ES-I3 (cell line): ENCODE measurements around the gene TUBA3E.
A peak's percentile ranks its signal among the peaks of the same experiment; 100 is the strongest.
"Not testable (repeated sequence)": the region's sequence is repeated elsewhere in the genome, so short reads cannot be mapped to it uniquely, and the experiment has no call there.

Experiments used
- H3K36me3 ChIP-seq: 2 replicates; pipeline ENCODE4 v1.6.1; 2013; ENCODE audit warnings: mild to moderate bottlenecking, low read length, control low read depth, moderate library complexity; ENCODE audit not compliant: insufficient read depth
- H3K4me1 ChIP-seq: 2 replicates; pipeline ENCODE4 v1.6.1; 2013; ENCODE audit warnings: mild to moderate bottlenecking, control low read depth, low read length; ENCODE audit not compliant: insufficient read depth
- H3K9ac ChIP-seq: 2 replicates; pipeline ENCODE4 v1.6.1; 2013; ENCODE audit warnings: low read depth, mild to moderate bottlenecking, low read length, moderate library complexity
- H3K9me3 ChIP-seq: 2 replicates; pipeline ENCODE4 v1.6.1; 2013; ENCODE audit warnings: mild to moderate bottlenecking, low read length, moderate library complexity; ENCODE audit not compliant: control insufficient read depth, insufficient read depth

The TUBA3E gene

DNA sequence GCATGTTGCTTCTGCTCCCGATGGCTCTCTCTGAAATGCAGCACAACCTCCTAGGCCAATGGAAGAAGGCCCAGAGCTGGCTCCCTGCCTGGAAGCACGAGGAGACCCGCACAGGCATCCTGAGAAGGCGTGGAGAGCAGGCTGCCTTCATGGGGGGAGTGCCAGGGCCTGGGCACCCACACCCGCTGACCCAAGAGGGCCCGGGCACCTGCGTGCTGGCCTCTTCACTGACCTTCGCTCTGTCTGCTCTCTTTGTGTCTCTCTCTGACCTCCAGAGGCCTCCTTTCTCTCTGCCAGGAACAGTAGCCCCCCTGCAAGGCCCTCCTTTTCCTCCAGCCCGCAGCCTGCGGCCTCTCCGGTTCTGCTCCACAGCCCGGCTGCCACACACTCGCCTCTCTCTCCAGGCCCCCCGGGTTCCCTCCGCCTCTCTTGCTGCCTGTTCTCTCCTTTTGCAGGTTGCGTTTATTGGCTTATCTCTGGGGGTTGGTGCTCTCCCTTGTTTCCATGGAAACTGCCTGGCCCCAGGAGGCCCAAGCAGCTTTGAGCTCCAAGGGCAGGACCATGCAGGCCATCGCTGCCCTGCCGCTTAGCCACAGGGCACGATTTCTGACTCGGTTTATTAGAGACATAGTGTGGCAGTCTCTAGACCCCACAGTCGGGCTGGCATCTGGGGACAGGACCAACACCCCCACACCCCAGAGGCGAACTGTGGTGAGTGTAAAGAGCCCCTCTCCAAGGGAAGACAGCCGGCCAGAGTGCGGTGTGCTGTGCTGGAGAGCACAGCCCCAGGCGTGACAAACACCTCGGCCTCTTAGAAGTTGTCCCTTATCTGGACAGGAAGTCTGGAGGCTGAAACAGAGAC lies 14.5 kb downstream of the TUBA3E start:
- no peaks in the 10 kb centered on the region for H3K9me3 ChIP-seq
- no peaks in the 10 kb centered on the region for H3K36me3 ChIP-seq
- peaks cover 6% of the 10 kb centered on the region; the same call in 1 of the 2 replicates for H3K4me1 ChIP-seq
- no peak overlapping the region; the same call in 1 of the 2 replicates for H3K9ac ChIP-seq

DNA sequence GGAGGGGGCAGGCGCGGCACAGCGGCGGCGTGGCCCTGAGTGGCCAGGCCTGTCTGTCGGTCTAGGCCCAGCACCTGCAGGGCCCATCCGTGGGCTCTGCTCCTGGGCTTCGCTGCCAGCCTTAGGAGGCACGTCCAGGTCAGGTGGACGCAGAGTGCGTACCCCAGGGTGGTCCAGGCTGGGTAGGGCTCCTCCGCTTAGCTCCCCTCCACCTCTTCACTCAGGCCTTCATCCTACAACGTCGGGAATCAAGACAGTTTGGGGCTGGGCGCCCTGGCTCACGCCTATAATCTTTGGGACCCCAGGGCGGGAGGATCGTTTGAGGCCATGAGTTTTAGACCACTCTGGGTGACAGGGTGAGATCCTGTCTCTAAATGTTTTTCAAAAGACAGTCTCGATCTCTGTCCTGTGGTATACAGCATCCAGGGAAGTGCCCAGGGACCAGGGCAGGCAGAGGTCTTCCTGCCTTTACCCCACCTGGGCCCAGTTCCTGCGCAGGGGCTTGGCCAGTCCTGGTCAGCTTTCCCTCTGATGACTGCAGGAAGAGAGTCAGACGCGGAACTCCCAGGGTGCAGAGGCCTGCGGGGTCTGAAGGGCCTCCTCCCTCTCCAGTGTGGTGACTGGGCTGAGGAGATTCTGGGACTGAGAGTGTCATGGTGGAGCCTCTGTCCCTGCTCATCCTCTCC lies 15.3 kb downstream of the TUBA3E start:
- H3K9ac ChIP-seq = peak overlapping the region; percentile 55
- not testable (repeated sequence) for H3K4me1 ChIP-seq, H3K36me3 ChIP-seq, H3K9me3 ChIP-seq

DNA sequence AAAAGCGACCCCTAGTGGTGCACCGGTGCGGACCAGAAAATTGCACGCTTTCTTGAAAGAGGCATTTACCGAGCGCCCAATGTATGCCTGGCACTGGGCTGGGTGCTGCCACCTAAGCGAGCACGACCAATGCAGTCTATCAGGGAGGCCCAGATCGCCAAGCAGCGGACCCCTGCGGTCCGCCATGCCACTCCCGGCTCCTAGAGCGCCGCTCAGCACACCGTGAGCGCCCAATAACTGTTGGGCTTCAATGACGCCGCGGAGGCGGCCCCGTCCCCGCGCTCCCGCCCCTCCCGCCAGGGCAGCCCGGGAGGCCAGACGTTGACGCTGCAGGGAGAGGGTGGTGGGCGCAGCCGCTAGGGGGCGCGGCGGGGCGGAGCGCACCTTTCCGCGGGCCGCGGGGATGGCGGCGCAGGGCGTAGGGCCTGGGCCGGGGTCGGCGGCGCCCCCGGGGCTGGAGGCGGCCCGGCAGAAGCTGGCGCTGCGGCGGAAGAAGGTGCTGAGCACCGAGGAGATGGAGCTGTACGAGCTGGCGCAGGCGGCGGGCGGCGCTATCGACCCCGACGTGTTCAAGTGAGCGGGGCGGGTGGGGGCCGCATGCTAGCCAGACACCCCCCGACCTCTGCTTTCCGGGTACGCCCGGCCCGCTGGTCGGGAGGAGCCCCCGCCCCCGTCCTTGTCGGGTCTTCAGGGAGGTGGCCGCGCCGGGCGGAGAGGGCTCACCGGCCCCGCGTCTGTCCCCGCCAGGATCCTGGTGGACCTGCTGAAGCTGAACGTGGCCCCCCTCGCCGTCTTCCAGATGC lies 16.2 kb downstream of the TUBA3E start, which contains the start of gene MZT2B:
Gene MZT2B (plus strand): TSS at position 383 of the 803 bp plus-strand sequence. CDS start 21 bp downstream, at position 404.
- H3K4me1 ChIP-seq, H3K9me3 ChIP-seq, H3K36me3 ChIP-seq: not testable (repeated sequence)
- peak within 1 kb of the TSS; percentile 93 for H3K9ac ChIP-seq

DNA sequence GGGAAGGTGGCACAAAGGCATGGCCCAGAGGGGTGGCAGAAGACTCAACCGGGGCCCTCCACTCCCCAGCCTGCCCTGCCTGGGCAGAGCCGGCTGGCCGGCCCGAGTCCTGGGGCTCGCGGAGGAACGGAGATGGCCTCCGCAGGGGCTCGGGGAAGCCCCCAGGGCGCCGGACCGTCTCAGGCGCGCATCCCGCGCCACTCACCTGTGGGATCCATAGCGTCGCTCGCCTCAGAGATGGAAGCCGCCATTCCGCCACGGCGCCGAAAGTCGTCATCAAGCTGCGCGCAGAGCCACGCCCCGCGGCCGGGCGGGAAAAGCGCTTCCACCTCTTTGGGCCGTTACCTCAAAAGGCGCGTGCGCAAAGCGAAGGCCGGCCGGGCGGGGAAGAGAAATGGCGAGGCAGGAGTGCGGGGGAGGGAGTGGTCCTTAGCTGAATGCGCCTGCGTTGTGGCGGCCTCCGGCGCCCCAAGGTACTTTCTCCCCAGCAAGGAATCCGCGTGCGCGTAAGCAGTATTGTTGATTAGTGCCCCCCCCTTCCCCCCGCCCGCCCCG lies 16.8 kb downstream of the TUBA3E start, which contains the start of gene SMPD4:
Gene SMPD4 (minus strand): TSS at position 278 of the 555 bp plus-strand sequence. CDS start 5,010 bp downstream, outside the sequence.
- Histone ChIP-seq H3K4me1 (no peaks in the 10 kb centered on the region), H3K9ac (peak within 1 kb of the TSS; percentile 93), H3K9me3 (no peaks in the 10 kb centered on the region), H3K36me3 (no peaks in the 10 kb centered on the region)

- H3K9ac ChIP-seq = peak overlapping the region; percentile 93
- H3K36me3 ChIP-seq = not testable (repeated sequence)
Measured at GRCh38 chr2:130180404-130181324, 17.6 kb downstream of the TUBA3E start.

GRCh38 chr2:130174866-130175265 lies 23.4 kb downstream of the TUBA3E start:
- not testable (repeated sequence) for H3K36me3 ChIP-seq, H3K9me3 ChIP-seq, H3K4me1 ChIP-seq, H3K9ac ChIP-seq

More at GRCh38 chr2:130180404-130181324, 17.6 kb downstream of the TUBA3E start:
- not testable (repeated sequence) for H3K4me1 ChIP-seq, H3K9me3 ChIP-seq

DNA sequence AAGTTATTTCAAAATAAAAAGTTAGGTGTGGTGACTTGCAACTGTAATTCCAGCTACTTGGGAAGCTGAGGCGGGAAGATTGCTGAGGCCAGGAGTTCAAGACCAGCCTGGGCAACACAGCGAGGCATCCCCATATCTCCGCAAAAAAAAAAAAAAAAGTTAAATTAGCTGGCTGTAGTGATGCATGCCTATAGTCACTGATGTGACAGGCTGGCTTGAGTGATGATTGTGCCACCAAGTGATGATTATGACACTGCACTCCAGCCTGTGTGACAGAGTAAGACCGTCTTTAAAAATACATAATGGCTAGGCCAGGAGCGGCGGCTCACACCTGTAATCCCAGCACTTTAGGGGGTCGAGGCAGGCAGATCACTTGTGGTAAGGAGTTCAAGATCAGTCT lies 28.3 kb downstream of the TUBA3E start:
- Histone ChIP-seq H3K9ac (no peak overlapping the region), H3K36me3 (peaks cover 14% of the 10 kb centered on the region), H3K4me1 (no peaks in the 10 kb centered on the region), H3K9me3 (no peaks in the 10 kb centered on the region)

- H3K4me1 ChIP-seq, H3K9me3 ChIP-seq, H3K9ac ChIP-seq: not testable (repeated sequence)
- peaks cover 18% of the 10 kb centered on the region for H3K36me3 ChIP-seq
Measured at GRCh38 chr2:130169163-130169562, 29.1 kb downstream of the TUBA3E start.

- H3K4me1 ChIP-seq, H3K9me3 ChIP-seq, H3K9ac ChIP-seq: not testable (repeated sequence)
- peaks cover 18% of the 10 kb centered on the region for H3K36me3 ChIP-seq
Measured at GRCh38 chr2:130166611-130167010, 31.6 kb downstream of the TUBA3E start.

- Histone ChIP-seq H3K9ac (no peak overlapping the region), H3K4me1 (no peaks in the 10 kb centered on the region), H3K36me3 (peaks cover 18% of the 10 kb centered on the region), H3K9me3 (no peaks in the 10 kb centered on the region)
Measured at GRCh38 chr2:130165293-130166016, 32.8 kb downstream of the TUBA3E start.

DNA sequence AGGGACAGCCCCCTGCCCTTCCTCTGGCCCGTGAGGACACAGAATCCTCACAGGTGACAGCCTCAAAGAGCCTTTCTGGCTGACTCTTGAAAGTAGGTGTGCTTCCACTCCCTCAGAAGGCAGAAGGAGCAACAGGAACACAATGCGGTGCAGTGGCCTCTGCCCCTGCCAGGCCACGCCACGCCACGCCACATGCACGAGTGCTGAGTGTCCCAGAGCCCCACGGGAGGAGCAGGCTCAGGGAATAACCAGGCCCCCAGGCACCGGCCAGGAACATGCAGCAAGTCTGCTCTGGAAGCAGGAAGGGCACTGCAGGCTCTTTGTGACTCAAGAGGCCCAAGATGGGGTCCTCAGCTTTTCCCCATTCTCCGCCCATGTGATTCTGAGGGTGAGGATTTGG lies 35.3 kb downstream of the TUBA3E start:
- peaks cover 13% of the 10 kb centered on the region for H3K36me3 ChIP-seq
- H3K9me3 ChIP-seq = no peaks in the 10 kb centered on the region
- H3K9ac ChIP-seq = no peak overlapping the region
- no peaks in the 10 kb centered on the region for H3K4me1 ChIP-seq

- not testable (repeated sequence) for H3K9ac ChIP-seq, H3K4me1 ChIP-seq, H3K9me3 ChIP-seq, H3K36me3 ChIP-seq
Measured at GRCh38 chr2:130162486-130162885, 35.8 kb downstream of the TUBA3E start.
